HG02642 (cell line): ENCODE results near the gene CD99L2.

Source experiments
- ATAC-seq: cut with Tn5 transposase; IDR thresholded peaks from one replicate; pipeline ENCODE4 v1.9.1; 2021; ENCODE audit warnings: mild to moderate bottlenecking; ENCODE audit not compliant: unreplicated experiment, poor library complexity

CD99L2 gene, protein sequence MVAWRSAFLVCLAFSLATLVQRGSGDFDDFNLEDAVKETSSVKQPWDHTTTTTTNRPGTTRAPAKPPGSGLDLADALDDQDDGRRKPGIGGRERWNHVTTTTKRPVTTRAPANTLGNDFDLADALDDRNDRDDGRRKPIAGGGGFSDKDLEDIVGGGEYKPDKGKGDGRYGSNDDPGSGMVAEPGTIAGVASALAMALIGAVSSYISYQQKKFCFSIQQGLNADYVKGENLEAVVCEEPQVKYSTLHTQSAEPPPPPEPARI

DNA sequence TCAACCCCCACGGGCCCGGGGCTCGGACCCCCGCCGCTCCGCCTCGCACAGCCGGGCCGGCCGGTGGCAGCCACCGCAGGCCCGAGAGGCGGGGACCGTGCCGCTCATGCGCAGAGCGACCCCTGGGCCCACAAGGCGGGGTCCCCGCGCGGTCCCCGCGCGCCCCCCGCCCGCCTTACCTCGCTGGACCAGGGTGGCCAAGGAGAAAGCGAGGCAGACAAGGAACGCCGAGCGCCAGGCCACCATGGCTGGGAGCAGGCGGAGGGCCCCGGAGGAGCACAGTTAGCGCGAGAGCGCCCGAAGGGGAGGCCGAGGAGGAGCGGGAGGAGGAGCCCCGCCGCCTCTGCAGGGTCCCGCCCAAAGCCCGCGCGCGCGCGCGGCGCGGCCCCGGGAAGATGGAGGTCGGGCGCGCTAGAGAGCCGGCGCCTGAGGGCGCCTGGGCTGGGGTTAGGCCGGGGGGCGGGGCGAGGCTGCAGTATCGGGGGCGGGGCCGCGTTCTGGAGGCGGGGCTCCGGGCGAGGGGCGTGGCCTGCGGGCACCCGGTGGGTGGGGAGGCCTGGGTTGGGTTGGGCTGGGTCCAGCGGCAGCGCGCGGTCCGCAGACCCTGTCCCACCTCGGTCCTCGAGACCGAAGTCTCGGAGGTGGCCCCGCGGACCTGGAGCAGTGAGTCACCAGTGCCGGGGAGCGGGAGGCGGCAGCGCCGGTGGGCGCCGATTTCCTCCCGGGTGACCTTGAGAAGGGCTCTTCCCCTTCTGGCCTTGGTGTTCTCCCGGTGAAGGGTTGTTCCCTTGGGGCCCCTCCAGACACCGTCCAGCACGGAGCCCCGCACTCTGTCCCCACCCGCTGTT, at the start of gene CD99L2:
Gene CD99L2, minus strand, starts transcription at position 326 of the 848 bp plus-strand sequence. Its CDS starts 80 bp downstream, at position 246.
- peak; percentile 89 for ATAC-seq

DNA sequence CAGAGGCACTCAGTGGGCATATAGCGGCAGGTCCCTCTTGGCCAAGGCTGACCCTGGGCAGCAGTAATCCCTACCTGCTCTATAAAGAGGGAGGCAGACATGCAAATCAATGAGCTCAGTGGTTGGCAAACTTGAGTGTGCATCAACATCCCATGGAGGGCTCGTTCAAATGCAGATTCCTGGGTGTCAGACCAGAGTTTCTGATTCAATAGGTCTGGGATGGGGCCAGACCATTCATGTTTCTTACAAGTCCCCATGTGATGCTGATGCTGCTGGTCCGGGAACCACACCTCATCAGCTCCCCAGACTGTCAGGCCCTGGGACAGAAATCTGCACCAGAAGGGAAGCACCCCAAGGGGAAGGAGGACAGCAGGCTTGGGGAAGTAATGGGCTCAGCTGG, 45.8 kb upstream of the CD99L2 start:
- no peak for ATAC-seq

DNA sequence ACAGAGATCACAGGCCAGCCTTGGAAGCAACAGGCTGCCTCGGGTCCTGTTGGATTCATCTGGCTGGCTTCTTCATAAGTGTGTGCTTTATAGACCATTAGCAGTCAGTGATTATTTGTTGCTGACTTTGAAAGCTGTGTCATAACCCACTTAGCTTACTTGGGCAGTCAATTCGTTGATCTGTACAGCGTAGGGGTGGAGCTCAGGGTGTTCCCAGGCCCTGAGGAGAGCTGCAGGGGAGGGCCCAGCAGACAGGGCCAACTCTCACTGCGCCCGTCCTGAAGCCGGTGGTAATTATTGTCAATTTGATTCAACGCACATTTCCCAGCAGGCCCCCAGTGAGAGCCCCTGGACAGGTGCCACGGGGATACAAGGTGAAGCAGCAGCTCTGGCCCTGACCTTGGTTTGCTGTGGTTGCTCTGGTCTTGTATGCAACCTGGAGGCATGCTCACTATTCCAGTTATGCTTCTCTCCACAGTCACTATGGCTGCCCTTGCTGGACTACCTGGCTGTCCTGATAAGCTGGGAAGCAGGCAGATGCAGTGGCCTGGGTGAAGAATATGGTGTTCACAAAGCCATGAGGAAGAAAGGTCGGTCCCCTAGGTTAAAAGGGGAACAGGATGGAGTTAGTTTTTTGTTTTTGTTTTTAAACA, 44.6 kb upstream of the CD99L2 start:
- no peak for ATAC-seq

DNA sequence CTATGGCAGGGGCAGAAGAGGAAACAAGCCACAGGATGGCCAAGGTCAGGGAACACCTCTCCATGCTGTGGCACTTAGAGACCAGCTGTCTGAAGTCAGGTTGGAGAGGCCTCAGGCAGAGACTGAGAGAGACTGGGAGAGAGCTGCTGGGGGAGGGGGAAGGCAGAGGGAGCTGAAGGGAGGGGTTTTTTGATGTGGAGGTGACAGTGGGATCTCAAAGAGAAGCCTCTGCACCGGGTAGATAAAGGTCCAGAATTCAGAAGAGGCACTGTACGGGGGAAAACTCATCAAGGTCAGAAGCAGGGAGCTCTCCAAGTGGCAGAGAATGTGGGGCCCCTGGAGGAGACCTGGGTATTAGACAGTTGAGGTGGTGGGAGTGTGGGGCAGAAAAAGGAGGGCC, 43.1 kb upstream of the CD99L2 start:
- no peak for ATAC-seq

DNA sequence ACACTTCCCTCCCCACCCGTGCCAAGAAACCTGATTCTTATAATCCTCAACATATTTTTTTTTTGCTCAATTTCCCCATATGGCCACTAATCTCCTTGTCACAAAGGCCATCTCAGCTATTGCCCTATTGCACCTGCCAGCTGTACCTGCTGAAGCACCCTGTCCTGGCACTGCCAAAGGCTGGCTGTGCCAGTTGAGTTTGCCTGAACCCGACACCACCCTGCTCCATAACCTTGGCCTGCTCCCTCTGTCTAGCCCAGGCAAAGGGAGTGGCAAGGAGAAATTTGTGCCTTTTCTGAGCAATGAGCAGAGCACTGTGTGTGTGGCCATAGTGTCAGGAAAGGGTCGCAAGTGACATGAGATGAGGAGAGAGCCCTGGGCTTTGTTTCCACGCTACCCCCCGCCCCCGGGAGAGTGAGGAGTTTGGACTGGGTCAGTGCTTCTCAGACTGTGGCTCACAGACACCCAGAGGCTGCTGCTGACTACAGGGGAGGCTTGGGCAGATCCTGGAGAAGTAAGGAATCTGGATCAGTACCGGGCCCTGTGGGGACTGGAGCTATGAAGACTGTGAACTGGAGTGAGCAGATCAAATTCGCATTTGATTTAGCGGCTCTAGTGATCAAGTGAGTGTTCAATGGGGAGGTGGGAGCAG, 42.5 kb upstream of the CD99L2 start:
- no peak for ATAC-seq

DNA sequence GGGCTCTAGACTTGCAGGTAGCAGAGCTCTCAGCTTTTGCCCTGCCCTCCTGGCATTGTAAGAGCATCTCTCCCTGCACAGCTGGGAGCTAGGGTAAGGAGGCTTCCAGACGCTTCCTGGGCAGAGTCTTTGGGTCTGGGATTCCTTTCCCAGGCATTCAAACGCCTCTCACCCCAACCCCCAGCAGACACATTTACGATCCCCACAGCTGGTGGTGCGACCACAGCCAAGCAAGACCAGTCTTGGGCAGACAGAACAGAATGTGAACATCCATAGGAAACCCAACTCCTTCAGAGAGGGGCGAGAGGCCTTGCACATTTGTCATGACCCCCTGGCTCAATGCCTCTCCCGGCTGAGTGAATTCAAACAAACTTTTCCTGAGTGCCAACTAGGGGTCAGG, 38.1 kb upstream of the CD99L2 start:
- no peak for ATAC-seq

DNA sequence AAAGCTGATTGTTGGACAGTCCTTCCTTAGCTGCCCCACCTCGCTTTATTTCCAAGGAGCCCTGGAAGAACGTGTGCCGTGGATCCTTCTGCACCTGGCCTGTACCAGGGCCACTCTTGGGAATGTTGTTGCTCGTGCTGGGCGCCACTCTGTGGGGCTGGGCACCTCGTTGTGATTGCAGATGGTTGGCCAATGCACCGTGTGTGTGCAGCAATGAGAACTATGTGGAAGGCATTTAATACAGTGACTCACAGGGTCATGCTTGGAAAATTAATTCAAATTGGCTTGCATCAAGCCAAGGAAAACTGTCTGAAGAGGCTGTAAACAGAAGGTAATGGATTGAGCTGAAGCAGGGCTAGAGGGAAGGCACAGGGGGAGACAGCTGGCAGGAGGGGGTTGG, 37.0 kb upstream of the CD99L2 start:
- ATAC-seq, result no peak

DNA sequence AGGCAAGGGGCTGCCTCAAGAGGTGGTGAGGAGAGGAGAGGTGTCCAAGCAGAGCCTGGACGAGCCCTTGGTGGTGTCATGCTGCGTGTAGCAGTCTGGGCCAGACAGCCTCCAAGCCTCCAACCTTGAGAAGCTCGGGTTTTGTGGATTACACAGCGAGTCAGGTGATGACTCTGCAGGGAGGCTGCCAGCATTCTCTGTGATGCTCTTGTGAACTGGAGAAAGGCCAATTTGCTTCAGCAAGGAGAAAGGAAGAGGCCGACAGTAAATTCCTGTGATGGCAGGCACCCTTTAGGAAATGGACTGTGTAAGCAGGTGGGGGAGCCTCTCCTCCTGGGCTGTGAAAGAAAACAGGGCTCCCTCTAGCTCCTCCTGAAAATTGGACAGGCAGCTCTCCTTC, 36.0 kb upstream of the CD99L2 start:
- no peak for ATAC-seq

DNA sequence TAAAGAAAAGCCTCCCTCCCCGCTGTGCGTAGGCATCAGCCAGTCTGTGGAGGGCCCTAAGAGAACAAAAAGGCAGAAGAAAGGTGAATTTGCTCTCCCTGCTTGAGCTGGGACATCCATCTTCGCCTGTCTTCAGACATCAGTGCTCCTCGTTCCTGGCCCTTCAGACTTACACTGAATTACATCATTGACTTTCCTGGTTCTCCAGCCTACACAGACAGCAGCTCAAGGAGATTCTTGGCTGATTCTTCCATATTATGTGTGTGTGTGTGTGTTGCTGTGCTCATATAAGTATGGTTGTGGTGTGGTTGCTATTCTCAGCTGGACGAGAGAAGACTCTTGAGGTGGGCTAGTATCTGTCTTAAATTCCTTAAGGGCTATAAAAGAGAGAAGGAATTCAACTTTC, 35.5 kb upstream of the CD99L2 start:
- ATAC-seq, result no peak

DNA sequence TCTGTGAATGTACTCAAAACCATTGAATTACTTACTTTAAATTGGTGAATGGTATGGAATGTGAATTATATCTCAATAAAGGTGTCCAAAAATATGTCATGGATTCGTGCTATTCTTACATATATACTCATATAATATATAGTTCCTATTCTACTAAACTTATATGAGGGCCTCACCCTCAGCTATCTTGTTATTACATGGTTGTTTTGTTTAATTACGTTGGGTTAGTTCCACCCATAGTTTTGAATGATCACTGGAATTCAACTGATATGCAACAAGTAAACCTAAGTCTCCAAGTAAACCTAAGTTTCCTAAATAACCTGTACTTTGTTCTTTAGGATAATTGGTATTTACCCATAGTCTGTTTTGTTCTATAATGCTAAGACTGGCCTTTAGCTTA, 30.6 kb upstream of the CD99L2 start:
- no peak for ATAC-seq

DNA sequence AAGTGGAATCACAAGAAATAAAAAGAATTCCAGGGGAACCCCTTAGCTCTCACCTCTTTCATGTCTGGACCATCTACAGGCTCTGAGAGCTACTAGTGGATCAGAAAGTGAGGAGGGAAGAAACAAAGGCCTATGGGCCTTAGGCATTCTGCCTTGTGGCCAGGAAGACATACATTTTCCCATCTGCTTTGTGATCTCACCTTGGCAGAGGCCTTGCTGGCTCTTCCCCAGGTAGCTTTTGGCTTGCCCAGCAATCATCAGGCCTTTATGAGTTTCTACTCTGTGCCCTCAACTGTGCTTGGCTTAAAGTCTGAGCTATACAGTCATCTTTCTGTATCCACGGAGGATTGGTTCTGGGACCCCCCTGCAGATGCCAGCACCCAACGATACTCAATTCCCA, 28.3 kb upstream of the CD99L2 start:
- no peak for ATAC-seq

DNA sequence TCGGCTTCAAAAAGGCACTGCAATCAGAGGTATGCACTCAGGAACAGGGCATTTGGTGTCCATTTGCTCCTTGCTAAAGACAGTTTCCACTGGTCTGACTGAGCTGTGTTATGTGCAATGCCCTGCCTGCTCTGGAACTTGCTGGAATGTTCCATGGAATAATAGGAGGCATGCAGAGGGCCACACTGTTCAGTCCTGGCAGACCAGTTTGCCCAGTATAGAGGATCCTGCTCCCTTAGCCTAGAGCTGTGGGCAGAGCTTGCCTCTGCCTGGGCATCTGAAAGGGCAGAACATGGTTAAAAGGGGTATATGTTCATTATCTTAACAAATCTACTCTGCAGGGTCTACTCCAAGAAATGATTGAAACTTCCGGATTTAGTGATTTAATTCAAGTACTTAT, 27.8 kb upstream of the CD99L2 start:
- ATAC-seq, result no peak

DNA sequence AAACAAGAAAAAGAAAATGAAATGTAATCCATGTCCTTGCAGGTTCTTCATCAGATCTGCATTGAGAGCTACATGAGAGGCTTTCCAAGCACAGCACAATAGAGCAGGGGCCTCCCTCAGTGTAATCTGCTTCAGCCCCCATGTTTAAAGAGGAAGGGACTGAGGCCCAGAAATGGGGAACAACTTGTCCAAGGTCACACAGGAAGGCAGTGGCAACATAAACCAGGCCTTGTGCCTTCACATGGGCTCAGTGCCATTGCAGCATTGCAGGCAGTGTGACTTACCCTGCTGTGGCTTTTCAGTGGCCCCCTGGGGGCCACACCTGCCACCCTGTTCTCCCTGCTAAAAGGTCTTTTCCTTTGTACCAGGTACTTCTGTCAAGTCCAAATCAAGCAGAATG, 20.9 kb upstream of the CD99L2 start:
- no peak for ATAC-seq

DNA sequence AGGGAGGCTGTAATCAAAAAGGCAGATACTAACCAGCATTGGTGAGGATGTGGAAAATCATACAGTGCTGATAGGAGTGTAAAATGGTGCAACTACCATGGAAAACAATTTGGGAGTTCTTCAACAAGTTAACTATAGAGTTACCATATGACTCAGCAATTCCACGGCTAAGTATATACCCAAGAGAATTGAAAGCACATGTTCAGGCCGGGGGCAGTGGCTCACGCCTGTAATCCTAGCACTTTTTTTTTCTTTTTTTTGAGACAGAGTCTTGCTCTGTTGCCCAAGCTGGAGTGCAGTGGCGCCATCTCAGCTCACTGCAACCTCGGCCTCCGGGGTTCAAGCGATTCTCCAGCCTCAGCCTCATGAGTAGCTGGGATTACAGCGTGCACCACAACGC, 15.0 kb upstream of the CD99L2 start:
- ATAC-seq, result no peak

DNA sequence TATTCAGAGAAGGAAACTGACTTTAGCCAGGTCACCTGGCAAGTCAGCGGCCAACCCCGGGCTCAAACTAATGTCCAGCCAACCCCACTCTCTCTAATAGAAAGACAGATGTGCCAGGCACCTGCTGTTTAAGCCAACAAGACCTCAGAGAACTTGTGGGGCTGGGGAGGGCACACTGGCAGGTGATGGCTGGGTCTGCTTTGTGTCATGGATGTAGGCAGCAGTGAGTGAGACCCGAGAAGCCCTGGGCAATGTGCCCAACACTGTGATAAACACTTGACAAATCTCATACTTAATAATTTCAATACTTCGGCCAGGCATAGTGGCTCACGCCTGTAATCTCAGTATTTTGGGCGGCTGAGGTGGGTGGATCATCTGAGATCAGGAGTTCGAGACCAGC, 9.0 kb upstream of the CD99L2 start:
- ATAC-seq, result no peak

DNA sequence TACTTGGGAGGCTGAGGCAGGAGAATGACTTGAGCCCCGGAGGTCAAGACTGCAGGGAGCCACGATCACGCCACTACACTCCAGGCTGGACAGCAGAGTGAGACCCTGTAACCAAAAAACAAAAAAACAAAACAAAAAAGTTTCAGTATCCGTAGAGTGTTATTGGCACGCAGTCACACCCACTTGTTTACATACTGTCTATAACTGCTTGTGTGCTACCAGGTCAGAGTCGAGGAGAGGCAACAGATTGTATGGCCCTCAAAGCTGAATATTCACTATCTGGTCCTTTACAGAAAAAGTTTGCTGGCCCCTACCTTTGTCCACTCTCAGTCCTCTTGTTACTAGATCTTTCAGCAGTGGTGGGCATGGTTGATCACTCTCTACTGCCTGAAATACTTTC, 8.2 kb upstream of the CD99L2 start:
- no peak for ATAC-seq

DNA sequence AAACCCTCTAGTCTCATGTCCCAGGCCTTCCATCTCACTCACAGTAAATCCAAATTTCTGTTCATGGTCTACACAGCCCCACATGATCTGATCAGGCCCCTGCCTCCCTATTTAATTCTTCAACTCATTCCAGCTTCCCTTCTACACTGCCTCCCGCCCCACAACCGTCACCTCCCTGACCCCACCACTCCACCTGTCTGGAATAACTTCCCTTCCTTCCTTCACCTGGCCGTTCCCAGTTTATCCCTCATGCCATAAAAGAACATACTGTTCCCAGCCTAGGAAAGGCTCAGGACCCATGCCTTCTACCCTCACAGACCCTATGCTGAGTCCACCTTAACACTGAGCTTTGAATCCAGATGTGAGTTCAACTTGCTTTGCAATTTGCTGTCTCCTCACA, 6.8 kb upstream of the CD99L2 start:
- ATAC-seq, result no peak

DNA sequence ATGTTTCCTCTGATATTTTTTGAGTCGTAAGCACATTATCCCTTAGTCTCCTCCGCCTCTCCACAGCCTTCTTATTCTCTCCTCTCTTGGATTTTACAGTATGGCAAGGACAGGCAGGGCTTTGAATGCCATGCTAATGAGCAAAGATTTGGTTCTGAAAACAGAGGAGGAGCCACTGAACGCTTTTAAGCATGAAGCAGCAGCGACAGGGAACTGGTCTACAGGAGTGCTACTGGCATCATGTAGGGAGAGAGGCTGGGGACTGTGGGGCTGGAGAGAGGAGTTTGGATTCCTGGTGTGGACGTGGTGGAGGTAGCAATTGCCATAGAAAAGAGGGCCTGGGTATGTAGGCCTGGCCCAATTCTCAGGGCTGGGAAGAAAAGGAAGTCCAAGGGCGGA, 4.6 kb upstream of the CD99L2 start:
- ATAC-seq, result no peak

DNA sequence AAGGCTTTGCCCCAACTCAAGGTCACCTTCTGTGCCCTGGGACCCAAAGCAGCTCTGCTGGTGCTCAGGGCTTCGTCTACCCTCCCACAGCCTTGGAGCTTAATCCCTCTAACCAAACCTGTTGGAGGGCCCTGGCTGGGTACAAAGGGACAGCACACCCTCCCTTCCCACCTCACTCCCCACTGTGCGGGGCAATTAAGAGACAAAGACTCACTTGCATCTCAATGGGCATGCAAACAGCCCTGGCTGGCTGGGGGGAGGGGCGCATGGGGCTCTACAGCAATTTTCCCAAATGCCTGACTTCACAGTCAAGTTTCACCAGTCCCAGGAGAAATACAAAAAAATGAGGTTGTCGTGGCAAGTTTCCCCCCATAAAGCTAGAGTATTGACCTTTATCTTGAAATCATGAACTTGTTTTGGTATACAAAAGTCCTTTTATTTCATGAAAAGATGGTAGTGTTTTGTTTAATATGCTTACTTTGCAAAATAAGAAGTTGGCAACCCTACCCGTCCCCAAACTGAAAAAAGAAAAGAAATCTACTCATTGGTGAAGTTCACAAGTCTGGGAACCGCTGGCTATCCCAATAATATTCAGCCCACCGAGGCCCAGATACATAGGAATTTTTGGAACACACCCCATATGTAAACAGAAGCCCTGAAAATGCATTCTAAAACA, 4.1 kb upstream of the CD99L2 start:
- no peak for ATAC-seq

DNA sequence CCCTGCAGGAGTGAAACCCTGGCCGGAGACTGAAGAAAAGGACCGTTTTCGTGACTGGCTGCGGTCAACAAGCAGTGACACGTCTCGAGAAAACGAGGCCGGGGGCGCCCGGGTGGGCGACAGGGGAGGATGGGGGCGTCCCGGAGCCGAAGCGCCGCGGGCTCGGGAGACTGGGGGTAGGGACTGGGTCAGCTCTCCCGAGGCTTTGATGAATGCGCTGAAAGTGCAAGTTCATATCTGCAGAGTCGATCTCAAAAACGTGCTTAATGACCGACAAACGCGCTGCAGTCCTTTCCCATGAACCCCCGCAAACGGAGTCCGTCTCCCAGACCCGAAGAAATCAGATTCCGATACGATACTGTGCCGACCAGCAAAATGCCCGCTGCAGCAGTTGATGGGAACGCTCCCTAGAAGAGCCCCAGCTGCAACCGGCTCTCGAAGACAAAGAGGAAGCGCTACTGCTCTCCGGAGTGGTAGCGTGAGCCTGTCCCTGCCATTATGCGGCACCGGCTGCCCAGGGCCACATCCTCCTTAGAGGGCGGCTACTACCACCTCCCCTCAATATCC, 806 bp upstream of the CD99L2 start:
- ATAC-seq, result peak; percentile 49
